ENCODE data around the gene NUAK1.

The NUAK1 gene

GRCh38 chr12:106064721-106065021, 74.1 kb downstream of the NUAK1 start:
- H3K27ac ChIP-seq (replicated peaks) = no peak overlapping the region
- TF ChIP-seq CTCF (IDR thresholded peaks at IDR 0.05; ENCODE audit: insufficient read depth, low read length) (no peak), SPI1 (IDR thresholded peaks at IDR 0.05; ENCODE audit: borderline replicate concordance, low read depth) (no peak), REST (IDR thresholded peaks at IDR 0.05; ENCODE audit: insufficient replicate concordance, low read depth) (no peak)
- no peak for DNase-seq (ENCODE audit: low read depth in 1 of 2, low spot score in 1 of 2)
- no peak overlapping the region for H3K4me3 ChIP-seq (replicated peaks; ENCODE audit: insufficient read depth, low read length)
- no peaks in the 10 kb centered on the region for H3K27me3 ChIP-seq (ENCODE audit: insufficient read depth, poor library complexity, severe bottlenecking)

- H3K27ac ChIP-seq (replicated peaks) = no peak overlapping the region
Observed at GRCh38 chr12:106063826-106064720, 74.7 kb downstream of the NUAK1 start.

More at GRCh38 chr12:106063826-106064720, 74.7 kb downstream of the NUAK1 start:
- Histone ChIP-seq H3K27me3 (ENCODE audit: insufficient read depth, poor library complexity, severe bottlenecking) (no peaks in the 10 kb centered on the region), H3K4me3 (replicated peaks; ENCODE audit: insufficient read depth, low read length) (no peak overlapping the region)
- TF ChIP-seq GABPA (IDR thresholded peaks at IDR 0.05; ENCODE audit: low read depth) (no peak), CTCF (IDR thresholded peaks at IDR 0.05; ENCODE audit: insufficient read depth, low read length) (no peak), POLR2AphosphoS5 (IDR thresholded peaks at IDR 0.05; ENCODE audit: low read depth) (no peak), REST (IDR thresholded peaks at IDR 0.05; ENCODE audit: insufficient replicate concordance, low read depth) (no peak), SPI1 (IDR thresholded peaks at IDR 0.05; ENCODE audit: borderline replicate concordance, low read depth) (no peak)
- DNase-seq (ENCODE audit: low read depth in 1 of 2, low spot score in 1 of 2) = no peak
